ENCODE results near the gene XPO5.

DNA sequence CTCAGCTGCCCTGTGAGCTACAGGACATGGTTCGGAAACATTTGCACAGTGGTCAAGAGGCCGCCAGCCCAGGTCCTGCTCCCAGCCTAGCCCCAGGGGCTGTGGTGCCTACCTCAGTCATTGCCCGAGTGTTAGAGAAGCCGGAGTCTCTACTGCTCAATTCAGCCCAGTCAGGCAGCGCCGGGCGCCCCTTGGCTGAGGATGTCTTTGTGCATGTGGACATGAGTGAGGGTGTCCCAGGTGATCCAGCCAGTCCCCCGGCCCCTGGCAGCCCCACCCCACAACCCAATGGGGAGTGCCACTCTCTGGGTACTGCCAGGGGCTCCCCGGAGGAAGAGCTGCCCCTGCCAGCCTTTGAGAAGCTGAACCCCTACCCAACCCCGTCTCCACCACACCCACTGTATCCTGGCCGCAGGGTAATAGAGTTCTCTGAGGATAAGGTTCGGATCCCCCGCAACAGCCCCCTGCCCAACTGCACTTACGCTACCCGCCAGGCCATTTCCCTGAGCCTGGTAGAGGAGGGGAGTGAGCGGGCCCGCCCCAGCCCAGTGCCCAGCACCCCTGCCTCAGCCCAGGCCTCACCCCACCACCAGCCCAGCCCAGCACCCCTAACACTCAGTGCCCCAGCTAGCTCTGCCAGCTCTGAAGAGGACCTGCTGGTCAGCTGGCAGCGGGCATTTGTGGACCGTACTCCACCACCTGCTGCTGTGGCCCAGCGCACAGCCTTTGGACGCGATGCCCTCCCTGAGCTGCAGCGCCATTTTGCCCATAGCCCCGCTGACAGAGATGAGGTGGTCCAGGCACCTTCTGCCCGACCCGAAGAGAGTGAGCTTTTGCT lies 70.9 kb downstream of the XPO5 start:
- TF ChIP-seq, protein P1, sequence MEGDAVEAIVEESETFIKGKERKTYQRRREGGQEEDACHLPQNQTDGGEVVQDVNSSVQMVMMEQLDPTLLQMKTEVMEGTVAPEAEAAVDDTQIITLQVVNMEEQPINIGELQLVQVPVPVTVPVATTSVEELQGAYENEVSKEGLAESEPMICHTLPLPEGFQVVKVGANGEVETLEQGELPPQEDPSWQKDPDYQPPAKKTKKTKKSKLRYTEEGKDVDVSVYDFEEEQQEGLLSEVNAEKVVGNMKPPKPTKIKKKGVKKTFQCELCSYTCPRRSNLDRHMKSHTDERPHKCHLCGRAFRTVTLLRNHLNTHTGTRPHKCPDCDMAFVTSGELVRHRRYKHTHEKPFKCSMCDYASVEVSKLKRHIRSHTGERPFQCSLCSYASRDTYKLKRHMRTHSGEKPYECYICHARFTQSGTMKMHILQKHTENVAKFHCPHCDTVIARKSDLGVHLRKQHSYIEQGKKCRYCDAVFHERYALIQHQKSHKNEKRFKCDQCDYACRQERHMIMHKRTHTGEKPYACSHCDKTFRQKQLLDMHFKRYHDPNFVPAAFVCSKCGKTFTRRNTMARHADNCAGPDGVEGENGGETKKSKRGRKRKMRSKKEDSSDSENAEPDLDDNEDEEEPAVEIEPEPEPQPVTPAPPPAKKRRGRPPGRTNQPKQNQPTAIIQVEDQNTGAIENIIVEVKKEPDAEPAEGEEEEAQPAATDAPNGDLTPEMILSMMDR (IDR thresholded peaks at IDR 0.05) = no peak
- TF ChIP-seq POLR2A (IDR thresholded peaks at IDR 0.05) = no peak
